GM23248 (cell line): ENCODE data around the gene CABP7.
"Not testable (repeated sequence)": the region's sequence is repeated elsewhere in the genome, so short reads cannot be mapped to it uniquely, and the experiment has no call there.

Experiments used
- EZH2 ChIP-seq: fragments of 200-600 bp; sonication (generic); IDR thresholded peaks from 2 replicates; pipeline ENCODE4 v1.6.1; 2018; ENCODE audit warnings: antibody characterized with exemption, mild to moderate bottlenecking; ENCODE audit not compliant: insufficient read depth, poor library complexity, severe bottlenecking
- EZH2phosphoT487 ChIP-seq: fragments of 200-600 bp; sonication (generic); IDR thresholded peaks from 2 replicates; pipeline ENCODE4 v1.6.1; 2018; ENCODE audit warnings: antibody characterized with exemption, moderate library complexity, mild to moderate bottlenecking, low read depth; ENCODE audit not compliant: insufficient read depth

- TF ChIP-seq EZH2, EZH2phosphoT487: not testable (repeated sequence)
Measured at GRCh38 chr22:29754658-29755395, 35.0 kb downstream of the CABP7 start.
